Endothelial cell of umbilical vein (primary cell): Measurements from ENCODE around the gene FBXO5.

Source experiments
- CTCF ChIP-seq, 2 donors: IDR thresholded peaks; 1 replicate in 1 of 2; 2 replicates in 1 of 2; pipeline ENCODE4 v1.5.1; 2011; ENCODE audit warnings: low read length in 2 of 2, mild to moderate bottlenecking in 2 of 2, moderate library complexity in 2 of 2, control low read depth in 1 of 2, inconsistent platforms in 1 of 2, low read depth in 1 of 2; ENCODE audit not compliant: insufficient read depth in 1 of 2; ENCODE audit errors: extremely low read depth in 1 of 2
- EZH2 ChIP-seq: IDR thresholded peaks from 2 replicates; pipeline ENCODE4 v1.6.1; 2012; ENCODE audit warnings: borderline replicate concordance, low read depth, mild to moderate bottlenecking, moderate library complexity, low read length, inconsistent platforms; ENCODE audit not compliant: severe bottlenecking
- GATA2 ChIP-seq: IDR thresholded peaks from 2 replicates; pipeline ENCODE4 v1.7.0; 2011; ENCODE audit warnings: low read depth, mild to moderate bottlenecking, moderate library complexity, mixed read lengths, low read length; ENCODE audit not compliant: insufficient read length, insufficient read depth
- JUN ChIP-seq: IDR thresholded peaks from 2 replicates; pipeline ENCODE4 v1.6.1; 2011; ENCODE audit warnings: borderline replicate concordance, low read depth; ENCODE audit not compliant: insufficient read length, insufficient read depth
- POLR2A ChIP-seq: IDR thresholded peaks from 2 replicates; pipeline ENCODE4 v1.6.1; 2012; ENCODE audit warnings: low read depth, mild to moderate bottlenecking, control low read depth, low read length
- POLR2AphosphoS5 ChIP-seq: IDR thresholded peaks from 2 replicates; pipeline ENCODE4 v1.6.1; 2012; ENCODE audit warnings: low read depth, mild to moderate bottlenecking, control low read depth, low read length, moderate library complexity; ENCODE audit not compliant: insufficient read depth
- TF ChIP-seq, protein P1 (sequence below): IDR thresholded peaks from 2 replicates; pipeline ENCODE4 v1.6.1; 2011; ENCODE audit not compliant: insufficient read depth, insufficient read length

DNA sequence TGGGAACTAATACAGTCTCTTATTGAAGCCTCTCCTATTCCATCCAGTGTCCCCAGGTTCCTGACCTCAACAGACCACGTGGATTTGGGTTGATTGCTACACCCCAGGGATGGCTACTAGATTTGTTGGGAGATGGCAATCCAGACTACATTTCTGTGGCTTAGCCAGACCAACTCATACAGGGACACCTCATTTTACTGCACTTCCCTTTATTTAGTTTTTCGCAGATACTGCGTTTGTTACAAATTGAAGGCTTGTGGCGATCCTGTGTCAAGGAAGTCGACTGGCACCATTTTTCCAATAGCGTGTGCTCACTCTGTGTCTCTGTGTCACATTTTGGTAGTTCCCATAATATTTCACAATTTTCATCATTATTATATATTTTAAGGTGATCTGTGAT is 30.0 kb upstream of the FBXO5 start:
- TF ChIP-seq EZH2: no peak
- TF ChIP-seq CTCF (IDR thresholded peaks at IDR 0.05; ENCODE audit: extremely low read depth in 1 of 2, insufficient read depth in 1 of 2, low read depth in 1 of 2, low read length in 2 of 2): no peak
- TF ChIP-seq, protein P1, sequence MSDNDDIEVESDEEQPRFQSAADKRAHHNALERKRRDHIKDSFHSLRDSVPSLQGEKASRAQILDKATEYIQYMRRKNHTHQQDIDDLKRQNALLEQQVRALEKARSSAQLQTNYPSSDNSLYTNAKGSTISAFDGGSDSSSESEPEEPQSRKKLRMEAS: no peak
- no peak for TF ChIP-seq POLR2AphosphoS5
- TF ChIP-seq GATA2: no peak
- no peak for TF ChIP-seq JUN
- TF ChIP-seq POLR2A: no peak
